Measurements from ENCODE around the gene DPEP1.
"Not testable (repeated sequence)": the region's sequence is repeated elsewhere in the genome, so short reads cannot be mapped to it uniquely, and the experiment has no call there.

The DPEP1 gene

DNA sequence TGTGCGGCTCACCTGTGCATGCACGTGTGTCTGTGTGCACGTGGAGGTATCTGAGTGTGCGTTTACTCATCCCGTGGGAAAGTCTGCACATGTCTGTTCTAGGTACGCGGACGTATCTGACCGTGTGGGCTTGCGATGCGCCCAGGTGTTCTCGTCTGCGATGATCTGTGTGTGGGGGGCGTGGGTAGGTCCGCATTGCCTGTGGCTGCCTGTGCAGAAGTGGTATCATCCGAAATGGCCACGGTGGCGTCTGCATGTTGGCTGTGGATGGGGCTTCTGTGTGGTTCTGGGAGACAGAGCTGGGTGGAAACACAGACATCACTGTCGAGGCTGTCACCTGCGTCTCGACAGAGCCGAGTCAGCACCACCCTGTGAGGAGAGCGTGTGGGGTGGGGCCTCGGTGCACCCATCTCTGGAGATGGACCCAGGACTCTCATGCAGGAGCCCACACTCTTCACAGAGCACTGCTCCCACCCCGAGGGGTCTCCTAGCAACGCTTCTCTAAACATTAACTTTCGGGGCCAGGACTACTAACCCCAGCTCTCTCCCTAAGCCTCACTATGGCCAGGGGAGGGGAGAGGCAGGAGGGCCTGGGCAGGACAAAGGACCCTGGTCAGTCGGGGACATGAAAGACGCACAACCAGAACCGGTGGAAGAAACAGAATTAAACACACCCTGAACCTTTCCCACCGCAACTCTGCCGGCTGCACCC, 8.4 kb downstream of the DPEP1 start:
- no peak for DNase-seq

DNA sequence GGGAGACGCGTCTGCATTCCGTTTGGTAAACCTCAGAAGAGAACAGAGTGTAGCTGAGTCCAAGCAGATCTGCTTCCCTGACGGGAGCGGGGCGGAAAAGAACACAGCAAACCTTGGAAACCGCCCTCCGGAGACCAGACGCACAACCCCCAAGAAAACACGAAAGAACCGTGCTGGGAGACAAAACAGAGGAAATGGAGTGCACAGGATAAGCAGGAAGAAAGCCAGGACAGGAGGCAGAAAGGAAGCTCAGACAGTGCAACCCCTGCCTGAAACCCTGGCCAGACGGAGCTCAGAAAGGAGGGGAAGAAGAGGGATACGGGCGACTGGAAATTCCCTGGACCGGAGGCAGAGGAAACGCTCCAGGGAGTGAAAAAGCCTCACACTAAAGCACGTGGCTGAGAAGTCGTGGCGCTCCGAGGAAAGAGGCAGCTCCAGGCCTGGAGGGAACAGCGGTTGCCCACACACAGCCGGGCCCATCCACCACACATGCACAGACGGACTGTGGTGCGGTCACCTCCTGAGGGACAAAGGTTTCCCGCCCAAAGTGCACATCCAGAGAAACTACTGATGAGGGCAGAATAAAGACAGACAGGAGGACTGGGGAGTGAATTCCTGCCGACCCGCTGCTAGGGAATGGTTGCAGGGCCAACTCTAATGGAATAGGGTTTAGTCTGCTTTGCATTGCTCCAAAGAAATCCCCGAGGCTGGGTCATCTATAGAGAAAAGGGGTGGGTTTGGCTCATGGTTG, 10.2 kb downstream of the DPEP1 start:
- no peak for DNase-seq

DNA sequence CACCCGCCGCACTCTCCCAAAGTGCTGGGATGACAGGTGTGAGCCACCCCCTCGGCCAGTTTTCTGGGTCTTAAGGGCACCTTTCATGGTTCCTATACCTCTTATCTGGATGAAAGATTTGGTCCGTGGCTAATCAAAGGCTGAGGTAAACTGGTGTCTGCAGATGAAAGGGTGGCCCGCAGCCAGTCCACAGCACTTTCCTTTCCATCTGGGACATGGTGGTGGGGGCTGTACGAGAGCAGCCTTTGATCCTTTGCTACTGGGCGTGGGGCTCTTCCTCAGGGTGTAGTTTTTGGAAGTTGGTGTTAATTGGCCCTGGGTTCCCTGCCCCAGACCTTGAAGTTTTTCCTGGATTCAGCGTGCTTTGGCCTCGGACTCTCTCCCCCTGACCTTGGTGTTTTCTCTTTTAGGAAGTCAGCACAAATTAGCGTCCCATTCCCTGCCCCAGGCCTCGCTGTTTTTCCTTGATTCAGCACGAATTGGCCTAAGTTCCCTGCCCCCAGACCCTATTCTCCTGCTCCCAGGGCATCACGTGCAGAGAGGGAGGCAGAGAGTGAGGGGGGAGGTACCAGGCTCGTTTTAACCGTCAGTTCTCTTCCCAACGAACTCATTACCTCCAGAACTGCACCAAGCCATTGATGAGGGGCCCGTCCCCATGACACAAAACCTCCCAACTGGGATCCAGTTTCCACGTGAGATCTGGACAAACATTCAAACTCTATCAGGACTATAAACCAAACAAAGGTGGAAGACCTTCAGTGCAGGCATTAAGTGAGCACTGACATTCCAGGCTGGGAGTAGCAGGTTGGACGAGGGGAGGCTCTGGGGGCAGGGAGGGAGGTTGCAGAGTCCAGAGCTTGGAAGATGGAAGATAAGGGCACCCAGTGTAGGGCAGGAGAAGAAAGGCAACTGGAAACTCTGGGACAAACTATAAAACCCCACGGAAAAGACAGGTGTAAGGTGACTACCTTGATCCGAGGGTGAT, 11.6 kb downstream of the DPEP1 start:
- DNase-seq = no peak

DNA sequence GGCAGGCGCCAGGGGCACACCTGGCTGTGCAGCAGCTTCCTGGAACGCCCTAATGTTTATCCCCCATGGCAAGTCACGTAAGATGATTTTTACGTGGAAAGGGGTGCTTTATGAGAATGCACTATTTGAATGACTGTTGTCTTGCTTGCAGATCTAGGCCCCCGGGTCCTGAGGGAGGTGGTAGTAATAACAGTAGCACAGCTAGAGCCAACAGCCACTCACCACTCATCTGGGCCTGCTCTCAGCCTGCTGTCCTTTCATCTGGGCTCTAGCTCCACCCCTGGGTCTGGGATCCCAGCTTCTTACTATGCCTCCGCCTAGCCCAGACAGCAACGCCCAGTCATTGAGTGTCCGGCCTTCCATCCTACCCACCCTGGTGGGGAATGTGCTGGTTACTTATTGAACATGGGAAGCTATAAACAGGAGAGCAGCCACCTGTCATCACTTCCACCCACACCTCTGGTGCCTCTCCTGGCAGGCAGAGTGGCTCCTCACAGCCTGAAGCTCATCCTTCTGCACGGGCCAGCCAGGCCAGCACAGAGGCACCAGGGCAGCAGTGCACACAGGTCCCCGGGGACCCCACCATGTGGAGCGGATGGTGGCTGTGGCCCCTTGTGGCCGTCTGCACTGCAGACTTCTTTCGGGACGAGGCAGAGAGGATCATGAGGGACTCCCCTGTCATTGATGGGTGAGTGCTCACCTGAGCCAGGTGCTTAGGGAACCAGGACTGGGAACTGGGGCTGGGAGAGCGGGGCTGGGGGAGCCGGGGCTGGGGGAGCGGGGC, 16.6 kb downstream of the DPEP1 start:
- no peak for DNase-seq

DNA sequence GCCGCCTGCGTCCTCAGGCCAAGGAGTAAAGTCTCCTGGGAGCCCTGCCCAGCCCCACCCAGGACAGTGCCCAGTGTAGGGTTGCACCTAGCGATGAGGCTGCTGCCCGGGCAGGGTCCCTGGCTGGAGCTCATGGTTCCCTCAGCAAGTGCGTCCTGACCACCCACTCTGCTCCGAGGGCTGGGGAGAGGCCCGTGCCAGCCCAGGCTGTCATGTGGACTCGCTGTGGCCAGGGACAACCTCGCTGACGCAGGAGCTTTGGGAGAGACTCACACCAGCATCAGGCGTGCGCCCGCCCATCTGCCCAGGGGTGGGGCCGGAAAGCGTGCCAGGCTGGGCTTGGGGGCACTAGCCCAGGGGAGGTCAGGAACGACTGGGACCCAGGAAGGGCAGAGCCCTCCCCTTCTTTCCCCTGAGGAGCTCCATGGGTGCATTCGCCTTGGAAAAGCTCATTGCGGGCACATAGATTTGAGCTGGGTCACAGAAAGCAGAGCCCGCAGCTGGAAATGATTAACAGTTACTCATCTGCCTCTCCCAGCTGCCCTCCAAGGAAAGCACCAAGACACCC, 19.7 kb downstream of the DPEP1 start:
- no peak for DNase-seq

DNA sequence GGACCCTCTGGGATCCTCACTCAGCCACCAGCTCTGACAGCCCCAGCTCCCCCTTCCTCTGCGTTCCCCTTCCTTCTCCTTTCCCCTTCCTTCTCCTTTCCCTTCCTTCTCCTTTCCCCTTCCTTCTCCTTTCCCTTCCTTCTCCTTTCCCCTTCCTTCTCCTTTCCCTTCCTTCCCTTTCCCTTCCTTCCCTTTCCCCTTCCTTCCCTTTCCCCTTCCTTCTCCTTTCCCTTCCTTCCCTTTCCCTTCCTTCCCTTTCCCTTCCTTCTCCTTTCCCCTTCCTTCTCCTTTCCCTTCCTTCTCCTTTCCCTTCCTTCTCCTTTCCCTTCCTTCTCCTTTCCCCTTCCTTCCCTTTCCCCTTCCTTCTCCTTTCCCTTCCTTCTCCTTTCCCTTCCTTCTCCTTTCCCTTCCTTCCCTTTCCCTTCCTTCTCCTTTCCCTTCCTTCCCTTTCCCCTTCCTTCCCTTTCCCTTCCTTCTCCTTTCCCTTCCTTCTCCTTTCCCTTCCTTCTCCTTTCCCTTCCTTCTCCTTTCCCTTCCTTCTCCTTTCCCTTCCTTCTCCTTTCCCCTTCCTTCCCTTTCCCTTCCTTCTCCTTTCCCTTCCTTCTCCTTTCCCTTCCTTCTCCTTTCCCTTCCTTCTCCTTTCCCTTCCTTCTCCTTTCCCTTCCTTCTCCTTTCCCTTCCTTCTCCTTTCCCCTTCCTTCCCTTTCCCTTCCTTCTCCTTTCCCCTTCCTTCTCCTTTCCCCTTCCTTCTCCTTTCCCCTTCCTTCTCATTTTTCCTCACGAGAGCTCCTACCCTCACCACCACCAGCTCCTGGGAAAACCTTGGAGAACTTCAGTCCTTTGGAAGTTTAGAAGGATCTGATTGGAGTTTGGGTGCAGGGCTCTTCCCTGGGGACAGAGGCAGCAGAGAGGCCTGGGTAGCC, 21.3 kb downstream of the DPEP1 start:
- not testable (repeated sequence) for DNase-seq

DNA sequence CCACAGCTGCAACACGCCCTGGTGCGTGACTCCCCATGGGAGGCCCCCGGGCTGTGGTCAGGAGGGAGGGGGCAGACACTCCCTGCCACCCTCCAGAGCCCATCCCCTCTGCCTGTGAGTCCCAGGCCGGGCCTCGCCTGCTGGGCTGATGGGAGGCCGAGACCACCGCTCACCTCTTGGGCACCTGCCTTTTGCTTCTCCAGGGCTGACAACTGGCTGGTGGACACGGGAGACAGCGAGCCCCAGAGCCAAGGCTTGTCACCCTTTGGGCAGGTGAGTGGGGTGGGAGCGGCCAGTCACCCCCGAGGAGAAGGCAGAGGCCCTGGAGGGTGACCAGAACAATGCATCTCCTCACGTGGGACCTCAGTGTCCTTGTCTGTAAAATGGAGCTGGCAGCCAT, 23.2 kb downstream of the DPEP1 start:
- DNase-seq = no peak

DNA sequence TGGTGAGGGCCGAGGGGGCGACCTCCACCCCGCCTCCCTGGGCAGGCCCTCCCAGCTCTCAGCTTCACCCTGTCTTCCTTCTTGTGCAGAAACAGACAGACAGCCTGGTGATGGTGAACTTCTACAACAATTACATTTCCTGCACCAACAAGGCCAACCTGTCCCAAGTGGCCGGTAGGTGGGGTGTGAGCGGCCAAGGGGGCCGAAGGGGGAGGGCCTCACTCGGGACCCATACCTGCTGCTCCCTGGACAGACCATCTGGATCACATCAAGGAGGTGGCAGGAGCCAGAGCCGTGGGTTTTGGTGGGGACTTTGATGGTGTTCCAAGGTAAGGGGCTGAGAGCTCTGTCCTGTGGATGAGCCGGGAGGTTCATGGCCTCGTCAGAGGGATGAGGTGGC, 23.9 kb downstream of the DPEP1 start:
- DNase-seq = no peak

DNA sequence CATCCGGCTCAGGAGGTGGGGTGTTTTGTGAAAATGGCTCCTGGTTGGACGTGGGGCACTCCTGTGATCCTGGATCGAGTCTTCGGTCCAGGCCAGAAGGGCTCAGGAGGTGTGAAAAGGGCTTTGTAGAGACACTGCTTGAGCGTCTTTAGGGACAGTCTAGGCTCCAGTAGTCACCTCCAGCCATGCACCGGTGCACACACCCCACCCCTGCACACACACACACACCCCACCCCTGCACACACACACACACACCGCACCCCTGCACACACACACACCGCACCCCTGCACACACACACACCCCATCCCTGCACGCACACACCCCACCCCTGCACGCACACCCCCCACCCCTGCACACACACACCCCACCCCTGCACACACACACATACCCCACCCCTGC, 25.0 kb downstream of the DPEP1 start:
- no peak for DNase-seq

DNA sequence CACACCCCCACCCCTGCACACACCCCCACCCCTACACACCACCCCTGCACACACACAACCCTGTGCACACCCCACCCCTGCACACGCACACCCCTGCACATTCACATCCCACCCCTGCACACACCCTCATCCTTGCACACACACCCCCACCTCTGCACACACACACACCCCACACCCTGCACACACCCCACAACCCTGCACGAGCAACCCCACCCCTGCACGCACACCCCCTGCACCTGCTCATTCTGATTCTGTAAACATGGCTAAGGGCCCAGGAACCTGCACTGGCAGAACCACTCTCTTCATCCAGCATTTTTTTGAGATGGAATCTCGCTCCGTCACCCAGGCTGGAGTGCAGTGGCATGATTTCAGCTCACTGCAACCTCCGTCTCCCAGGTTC, 25.9 kb downstream of the DPEP1 start:
- no peak for DNase-seq

DNA sequence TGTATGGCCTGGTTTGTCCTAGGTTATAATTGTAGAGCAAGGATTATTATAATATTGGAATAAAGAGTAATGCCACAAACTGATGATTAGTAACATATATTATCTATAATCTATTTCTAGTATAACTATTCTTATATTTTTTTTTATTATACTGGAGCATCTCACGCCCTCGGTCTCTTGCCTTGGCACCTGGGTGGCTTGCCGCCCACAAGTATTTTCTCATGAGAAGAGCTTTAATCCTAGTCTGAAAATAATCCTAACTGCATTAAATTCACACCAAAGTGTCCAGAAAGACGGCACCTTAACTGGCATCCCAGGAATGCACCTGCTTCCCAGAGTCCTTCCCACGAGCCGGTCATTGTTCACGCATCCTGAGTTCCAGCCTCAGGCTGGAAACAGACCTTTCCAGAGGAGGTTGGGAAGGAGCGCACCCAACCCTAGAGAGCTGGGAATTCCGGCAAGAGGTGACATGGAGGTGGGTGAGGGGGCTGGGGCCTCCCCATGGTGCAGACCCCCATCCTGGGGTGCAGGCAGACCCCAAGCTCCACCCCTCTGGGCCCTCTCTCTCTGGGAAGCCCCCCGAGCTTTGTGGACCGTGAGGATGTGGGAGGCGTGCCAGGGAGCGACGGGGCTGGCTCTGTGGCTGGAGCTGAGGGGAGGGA, 28.1 kb downstream of the DPEP1 start:
- DNase-seq = no peak

DNA sequence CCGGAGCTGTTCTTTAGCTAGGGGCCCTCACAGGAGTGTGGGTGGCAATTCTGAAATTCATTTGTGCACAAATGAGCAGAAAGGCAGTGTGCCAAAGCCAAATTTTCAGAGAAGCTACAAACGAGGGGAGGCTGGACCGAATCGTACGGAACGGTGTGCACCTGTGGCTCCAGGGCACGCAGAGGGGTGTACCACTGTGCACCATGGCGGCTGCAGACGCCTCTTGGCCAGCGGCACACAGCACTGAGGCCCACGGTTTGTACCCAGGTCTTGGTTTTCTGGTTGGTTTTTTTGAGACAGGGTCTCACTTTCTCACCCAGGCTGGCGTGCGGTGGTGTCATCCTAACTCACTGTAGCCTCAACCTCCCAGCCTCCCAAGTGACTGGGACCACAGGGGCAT, 29.1 kb downstream of the DPEP1 start:
- no peak for DNase-seq

DNA sequence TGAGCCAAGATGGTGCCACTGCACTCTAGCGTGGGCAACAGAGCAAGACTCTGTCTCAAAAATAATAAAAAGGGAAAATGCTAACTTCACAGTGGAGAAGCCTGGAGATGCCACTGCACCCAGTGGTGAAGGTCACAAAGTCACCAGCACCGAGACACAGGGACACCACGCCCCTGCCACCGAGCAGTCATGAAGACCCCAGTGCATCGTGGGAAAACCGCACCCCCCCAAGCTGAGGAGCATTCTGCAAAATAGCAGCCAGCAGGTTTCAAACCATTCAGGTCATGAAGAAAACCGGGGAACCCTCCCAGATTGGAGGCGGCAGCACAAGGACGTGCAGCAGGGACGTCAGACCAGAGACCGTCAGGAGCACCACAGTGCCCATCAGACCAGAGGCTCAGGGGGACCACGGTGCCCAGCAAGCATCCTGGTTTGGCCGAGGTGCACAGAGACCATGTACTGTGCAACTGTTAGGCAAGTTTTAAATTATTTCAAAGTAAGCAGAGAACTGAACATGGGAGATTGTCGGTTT, 30.4 kb downstream of the DPEP1 start:
- DNase-seq = no peak

DNA sequence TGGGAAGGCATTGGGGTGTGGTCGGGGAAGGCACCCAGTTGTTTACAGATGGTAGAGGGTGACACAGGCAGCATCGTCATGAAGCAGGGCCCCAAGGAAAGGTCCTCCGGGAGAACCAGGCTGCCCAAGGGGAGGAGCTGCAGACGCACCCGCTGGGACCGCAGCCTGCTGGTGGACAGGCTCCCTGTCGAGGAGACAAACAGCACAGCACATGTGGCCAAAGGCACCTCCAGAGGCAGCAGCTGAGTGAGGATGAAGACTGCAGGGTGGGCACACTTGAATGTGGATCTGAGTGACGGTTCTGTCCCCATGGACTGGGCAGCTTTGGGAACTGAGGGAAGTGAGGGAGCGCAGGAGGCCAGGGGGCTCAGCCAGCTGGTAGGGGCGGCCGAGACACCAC, 31.7 kb downstream of the DPEP1 start:
- no peak for DNase-seq

DNA sequence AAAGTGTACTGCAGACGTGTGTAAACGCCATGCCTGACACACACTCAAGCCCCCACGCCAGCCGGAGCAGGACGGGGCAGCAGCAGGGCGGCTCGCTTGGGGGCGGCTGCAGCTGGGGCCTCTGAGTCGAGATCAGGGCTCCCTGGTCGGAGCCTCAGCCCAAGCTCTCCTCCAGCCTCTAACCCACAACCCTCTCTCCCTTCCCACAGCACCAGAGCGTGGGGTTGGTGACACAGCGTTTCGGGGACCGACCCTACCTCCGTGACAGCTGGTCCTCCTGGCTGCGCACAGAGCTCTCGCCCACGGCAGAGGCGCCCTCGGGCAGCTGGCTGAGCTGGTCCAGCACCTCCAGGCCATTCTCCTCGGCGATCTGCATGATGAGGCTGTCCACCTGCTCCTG, 32.8 kb downstream of the DPEP1 start:
- DNase-seq = no peak

DNA sequence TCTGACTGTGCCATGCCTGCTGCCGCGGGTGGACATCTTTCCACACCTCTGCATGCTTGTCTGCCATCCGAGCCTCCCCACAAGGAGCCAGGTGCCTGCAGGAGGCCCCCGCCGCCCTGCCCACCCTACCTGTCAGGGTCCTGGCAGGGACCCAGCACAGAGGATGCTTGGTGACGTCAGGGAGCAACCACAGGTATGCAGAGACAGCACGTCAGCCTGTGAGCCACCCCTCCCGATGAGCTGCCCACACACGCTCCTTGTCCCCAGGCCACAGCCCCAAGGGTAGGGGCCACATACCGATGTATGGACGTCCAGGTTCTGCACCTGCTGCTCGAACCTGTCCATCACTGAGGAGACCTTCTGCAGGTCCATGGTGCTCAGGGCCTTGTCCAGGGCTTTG, 33.5 kb downstream of the DPEP1 start:
- no peak for DNase-seq

DNA sequence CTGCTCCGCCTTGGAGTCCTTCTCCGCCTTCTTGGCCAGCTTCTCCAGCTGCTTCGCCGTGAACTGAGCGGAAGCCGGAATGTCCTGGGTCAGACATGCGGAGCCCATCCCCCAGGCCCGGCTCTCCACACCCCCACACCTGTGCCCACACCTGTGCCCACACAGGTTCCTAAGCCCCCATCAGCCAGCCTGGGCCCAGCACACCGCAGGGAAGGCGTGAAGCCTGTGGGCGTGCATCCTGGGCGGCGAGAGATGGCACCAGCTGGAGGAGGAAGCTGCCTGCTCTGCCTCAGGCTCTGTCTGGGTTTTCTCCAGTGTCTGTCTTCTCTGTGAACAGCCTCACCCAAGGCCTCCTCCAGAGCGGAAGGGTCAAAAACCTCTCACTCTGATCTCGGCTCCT, 38.1 kb downstream of the DPEP1 start:
- DNase-seq = no peak

DNA sequence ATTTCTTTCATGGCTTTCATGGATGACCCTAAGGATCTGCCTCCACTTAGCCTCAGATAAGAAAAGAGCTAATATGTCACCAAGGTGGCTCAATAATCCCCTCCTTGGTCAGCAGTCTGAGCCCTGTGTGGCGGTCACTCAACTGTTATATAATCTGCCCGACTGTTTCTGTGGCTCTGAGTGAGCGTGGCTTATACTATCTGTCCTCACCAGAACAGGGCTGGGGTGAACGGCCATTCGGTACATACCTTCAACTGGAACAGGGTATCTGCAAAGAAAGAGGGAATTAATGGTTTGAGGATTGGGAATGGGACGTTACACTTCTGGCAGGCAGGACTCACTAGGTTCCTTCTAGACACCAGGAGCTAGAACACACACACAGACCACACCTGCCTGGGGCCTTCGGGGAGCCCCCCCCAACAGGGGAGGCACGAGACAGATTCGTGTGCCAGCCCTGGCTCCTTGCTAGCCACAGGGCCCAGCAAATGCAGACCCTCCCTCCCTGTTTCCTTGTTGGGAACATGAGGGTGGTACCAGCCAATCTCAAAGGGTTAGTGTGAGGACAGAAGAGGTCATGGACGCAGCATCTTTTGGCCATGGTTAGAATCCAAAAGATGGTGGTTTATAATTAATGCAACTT, 40.3 kb downstream of the DPEP1 start:
- no peak for DNase-seq

DNA sequence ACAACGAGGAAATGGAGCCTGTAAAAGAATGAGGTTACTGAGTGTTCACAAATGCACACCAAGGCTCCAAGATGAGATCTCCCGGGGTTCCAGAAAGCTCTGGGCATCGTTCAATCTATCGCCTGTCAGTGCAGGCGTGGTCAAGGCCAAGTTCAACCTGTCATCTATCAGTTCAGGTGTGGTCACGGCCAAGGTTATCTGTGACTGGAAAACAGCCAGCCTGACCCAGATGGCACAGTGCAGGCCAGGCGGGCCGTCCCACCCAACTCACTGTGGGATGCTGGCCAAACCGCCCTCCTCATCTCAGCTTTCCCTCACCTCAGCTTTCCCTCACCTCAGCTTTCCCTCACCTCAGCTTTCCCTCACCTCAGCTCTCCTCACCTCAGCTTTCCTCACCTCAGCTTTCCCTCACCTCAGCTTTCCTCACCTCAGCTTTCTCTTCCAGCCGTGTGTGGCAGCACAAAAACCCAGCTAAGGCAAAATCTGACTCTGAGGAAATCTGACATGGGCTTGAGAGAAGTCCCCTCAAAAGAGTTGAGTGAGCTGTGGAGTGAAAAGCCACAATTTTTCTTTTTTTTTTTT, 41.7 kb downstream of the DPEP1 start:
- no peak for DNase-seq
